HG02798 (cell line): ENCODE results near the gene MCAM.
A peak's percentile ranks its signal among the peaks of the same experiment; 100 is the strongest.

Source experiments
- ATAC-seq: cut with Tn5 transposase; IDR thresholded peaks from one replicate; pipeline ENCODE4 v1.9.1; 2021; ENCODE audit warnings: mild to moderate bottlenecking; ENCODE audit not compliant: unreplicated experiment, poor library complexity

MCAM gene

DNA sequence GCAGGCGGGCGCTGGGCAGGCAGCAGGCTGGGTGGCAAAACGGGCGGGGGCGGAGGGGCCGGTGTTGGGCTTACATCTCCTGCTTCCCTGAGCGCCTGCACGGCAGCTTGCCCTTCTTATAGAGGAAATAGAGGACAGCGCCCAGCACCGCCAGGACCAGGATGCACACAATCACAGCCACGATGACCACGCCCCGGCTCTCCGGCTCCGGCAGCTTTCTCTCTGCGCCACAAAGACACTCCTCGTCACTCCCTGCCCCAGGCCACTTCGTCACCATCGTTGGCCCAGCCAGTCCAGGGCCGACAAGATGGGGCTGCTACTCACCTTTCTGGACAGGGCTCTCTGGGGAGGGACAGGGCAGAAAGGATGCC is 6.3 kb downstream of the MCAM start:
- no peak for ATAC-seq

DNA sequence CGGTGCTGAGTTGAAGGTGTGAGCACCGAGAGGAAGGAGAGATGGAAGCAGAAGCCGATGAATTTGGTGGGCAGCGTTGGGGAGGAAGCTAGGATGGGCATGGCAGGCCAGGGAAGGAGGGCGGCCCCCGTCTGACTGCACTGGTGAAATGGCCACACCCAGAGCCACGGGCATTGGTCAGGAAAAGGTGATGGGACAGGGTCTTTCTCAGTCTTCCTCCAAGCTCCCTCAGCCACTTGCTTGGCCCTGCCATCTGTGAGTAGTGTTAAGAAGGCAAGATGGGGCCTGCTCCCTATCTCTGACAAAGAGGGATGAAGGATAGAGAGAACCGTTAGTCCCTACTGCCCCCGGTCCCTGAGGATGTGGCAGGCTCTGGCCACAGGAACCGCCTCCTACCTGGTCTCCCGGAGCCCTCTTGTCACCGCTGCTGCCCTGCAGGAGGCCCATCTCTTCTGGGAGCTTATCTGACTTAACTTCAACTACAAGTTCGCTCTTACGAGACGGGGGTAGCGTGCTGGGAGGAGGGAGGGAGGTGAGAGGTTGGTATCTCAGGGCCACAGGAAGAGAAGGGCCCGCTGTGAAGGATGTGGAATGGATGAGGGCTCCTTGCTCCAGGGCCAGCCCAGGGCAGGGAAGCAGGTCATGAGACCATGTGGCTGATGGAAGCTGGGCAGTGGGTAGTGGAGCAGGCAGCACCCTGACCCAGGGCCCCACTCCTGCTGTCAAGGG is 6.8 kb downstream of the MCAM start:
- ATAC-seq = no peak

DNA sequence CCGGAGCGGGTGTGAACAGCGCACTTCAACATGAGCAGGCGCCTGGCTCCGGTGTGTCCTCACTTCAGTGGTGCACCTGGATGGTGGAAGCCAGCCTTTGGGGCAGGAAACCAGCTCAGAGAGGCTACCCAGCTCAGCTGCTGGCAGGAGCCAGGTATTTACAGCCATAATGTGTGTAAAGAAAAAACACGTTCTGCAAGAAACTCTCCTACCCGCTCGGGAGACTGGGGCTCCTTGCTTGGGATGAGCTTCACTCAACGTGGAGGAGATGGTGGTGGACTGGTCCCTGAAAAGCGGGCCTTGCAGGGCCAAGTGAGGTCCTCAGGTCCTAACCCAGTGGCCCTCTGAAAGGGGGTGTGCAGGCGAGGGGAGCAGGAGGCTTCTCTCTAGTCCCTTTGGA is 7.5 kb downstream of the MCAM start:
- no peak for ATAC-seq

DNA sequence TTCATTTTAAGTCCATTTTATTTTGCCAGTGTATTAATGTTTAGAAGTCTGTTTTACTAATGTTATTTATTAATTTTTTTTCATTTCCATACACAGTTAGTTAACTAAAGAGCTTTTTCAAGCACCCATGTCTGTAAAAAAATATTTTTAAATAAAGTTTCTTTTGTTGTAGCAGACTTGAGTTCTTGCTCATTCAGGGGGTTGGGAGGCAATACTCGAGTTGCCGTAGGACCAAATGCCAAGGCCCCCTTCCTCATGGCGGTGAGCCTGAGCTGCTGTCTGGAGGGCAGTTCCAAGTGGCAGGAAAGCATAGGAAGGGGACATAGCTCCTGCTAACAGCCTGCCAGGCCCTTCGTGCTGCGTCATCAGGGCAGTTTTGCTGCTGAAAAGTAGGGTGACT is 9.0 kb downstream of the MCAM start:
- ATAC-seq = no peak

DNA sequence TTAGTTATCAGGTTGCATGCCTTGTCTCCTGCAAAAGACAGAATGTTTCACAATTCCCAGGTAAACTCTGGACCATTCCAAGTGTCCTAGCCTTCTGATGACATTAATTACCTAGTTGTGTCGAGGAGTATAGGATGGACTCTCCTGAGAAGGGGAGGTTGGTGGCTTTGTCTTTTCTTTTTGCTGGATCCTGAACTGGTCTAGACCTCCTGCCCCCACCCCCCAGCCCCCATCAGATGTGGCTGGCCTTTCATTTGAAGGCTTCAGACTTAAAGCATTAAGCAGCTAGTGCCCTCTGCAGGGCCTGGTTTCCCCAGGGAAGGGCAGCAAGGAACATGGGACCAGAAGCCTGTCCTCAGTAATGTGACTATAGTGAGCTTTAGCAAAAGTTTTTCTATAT is 9.7 kb downstream of the MCAM start:
- no peak for ATAC-seq

DNA sequence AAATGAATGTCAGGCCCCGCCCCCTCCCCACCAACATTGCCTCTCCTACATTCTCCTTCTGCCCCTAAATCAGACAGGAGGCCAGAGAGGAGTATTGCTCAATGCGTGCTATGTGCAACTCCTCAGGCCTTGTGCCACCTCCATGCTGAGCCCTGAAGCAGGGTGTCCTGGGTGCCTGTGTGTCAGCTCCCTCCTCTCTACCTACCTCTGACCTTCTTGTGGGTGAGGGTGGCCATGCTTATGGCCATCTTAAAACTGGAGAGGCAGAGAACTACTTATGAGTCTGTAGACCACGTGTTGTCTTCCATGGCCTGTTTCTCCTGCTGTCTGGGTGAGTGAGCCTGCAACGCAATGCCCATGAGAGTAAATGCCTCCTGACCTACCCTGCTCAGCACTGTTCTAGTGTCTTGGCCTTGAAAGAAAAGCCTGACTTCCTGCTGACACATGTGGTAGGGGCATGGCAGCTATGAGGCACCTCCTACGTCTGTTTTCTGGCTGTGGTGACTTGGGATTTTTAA is 10.5 kb downstream of the MCAM start:
- no peak for ATAC-seq

DNA sequence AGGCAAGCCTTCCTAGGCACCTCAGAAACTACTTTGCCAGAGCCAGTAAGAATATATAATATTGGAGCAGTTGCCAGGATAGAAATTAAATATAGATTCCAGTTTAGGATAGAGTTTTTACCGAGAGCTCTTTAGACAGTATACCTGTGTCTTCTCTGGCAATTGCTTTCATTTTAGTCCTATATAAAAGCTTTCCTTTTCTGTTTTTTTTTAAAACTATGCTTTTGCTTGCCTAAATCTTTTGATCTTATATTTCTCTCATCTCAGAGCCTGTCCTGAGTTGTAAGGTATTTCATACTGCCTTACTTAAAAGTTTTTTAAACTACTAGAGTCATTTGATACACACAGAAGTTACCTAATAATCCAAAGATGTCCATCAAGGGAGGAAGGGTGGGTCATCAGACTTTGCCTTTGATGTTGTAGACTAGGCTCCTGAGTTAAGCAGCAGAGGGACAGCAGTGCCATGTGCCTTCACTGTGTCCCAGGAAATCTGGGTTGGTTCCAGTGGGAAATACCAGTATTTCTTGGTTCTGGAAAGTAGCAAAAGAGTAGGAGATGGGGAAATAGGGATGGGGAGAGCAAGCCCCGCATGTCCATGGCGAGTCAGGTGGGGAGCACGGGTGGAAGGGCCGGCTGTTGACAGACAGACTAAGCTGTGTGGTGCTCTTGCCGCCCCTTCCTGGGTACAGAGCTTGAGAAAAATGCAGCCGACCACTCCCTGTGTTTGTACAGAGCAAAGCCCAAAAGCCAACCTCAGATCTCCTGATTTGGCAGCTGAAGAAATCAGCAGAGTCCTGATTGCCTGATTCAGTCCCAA is 11.2 kb downstream of the MCAM start:
- no peak for ATAC-seq

DNA sequence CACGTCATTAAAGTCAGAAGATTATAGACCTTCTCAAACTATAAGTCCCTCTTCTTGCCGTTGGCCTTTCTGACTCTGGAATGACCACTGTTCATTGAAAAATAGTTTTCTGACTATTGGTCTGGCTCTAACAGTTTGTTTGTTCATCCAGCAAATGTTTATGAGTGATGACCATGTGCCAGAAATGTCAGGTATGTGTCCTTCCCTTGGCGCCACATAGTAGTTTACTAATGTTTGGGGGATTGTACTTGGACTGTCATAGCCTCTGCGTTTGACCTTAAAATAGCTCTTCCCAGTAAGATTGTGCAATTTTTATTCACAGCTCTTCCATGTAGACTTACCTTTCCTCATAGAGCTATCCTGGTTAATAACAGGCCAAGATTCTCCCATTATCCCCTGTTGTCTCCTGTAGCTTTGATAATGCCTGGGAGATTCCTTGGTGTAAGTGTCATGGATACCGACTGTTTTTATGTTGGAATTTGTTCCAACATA is 13.7 kb downstream of the MCAM start:
- no peak for ATAC-seq

DNA sequence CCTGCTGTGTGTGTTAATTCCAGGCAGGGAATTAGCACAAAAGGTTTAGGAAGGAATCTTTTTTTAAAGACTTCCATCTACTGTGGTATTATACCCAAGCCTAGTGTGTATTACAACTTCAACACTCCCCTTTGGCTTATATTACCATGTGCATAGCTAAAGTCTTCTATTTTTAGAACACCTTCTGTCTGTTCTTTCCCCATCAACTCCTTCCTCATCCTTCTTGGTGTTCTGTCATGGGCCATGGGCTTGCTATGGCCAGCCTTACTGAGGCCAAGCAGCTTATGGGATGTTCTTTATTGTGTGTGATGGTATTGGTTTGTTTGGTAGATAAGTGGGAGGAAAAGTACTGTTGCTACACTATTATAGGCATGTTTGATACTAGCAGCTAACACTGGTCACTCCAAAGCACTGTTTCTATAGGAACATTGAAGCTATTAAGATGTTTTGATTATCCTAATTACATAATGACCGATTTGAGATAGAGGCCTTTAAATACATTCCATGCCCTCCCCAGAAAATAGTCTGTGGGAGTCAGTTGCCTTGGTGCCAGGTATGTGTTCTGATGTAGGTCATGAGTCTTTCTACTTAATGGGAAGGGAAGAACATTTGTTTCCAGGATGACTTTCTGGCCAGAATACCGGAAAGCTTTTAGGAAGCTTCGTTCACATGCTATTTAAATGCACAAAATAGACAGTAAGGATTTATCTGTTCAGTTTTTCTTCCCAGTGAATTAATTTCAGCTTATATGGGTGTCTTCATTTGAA is 16.5 kb downstream of the MCAM start:
- no peak for ATAC-seq

DNA sequence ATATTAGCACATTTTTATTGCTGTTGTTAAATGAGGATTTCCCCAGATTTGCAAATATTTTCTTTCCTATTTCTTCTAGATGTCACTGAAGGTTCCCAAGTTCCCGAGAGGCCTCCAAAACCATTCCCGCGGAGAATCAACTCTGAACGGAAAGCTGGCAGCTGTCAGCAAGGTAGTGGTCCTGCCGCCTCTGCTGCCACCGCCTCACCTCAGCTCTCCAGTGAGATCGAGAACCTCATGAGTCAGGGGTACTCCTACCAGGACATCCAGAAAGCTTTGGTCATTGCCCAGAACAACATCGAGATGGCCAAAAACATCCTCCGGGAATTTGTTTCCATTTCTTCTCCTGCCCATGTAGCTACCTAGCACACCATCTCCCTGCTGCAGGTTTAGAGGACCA is 17.5 kb downstream of the MCAM start:
- ATAC-seq = no peak

DNA sequence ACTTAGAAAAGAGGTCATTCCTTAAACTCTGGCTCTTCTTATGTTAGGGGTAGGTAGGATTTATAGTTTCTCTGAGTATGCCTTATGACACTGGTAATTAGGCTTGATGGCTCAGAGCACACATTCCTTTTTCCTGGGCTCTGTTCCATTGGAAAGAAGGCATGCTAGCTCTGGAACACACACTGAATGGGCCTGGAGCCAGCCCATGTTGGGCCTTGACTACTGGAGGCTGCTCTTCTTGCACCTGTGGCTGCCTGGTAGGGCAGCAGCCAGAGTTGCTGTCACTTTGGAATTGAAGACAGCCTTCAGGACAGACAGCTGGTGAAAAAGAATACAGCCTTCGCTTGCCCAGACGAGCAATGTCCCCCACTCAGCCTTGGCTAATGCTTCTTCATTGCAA is 18.2 kb downstream of the MCAM start:
- ATAC-seq = no peak

DNA sequence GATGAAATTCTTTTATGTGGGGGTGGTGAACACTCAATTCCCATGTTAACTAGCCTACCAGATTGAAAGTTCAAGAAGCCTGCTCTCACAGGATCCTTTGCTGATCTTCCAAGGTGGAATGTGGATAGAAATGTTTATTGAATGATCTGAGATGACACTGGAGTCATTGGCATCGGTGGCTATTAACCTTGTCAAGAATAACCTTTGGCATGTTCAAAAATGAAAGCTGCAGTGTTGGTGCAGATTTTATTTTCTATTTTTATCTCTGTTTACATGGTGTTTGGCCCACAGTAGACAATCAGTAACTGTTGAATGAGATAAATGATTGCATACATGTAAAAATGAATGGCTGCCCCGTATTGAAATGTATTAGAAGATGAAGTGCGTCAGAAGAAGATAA is 19.0 kb downstream of the MCAM start:
- ATAC-seq = no peak

DNA sequence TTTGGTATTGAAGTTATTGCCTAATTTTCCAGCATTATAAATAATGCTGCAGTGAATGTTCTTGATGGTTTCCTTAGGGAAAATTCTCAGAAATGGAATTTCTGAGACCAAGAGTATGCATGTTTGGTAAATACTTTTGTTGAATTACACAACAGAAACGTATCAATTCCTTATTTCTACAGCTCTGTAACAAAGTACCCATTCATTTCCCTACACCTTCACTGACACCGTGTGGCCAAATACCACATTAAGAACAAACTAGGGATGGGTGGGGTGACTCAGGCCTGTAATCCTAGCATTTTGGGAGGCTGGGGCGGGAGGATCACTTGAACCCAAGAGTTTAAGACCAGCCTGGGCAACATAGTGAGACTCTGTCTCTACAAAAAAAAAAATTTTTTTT is 21.8 kb downstream of the MCAM start:
- no peak for ATAC-seq

DNA sequence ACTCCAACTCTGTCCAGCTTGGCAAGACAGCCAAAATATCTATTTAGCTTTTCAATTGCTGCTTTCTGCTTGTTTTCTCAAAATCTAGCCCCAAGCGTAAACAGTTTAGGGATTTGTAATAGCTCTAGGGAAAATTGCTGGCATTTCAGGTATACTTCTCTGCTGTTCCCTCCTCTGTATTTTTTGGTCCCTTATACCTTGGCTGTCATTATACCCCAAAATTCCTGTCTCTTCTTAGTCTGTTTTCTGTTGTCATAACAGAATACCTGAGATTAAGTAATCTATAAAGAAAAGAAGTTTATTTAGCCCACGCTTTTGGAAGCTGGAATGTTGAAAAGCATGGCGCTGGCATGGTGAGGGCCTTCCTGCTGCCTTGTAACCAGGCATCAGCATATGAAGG is 23.5 kb downstream of the MCAM start:
- ATAC-seq = no peak

DNA sequence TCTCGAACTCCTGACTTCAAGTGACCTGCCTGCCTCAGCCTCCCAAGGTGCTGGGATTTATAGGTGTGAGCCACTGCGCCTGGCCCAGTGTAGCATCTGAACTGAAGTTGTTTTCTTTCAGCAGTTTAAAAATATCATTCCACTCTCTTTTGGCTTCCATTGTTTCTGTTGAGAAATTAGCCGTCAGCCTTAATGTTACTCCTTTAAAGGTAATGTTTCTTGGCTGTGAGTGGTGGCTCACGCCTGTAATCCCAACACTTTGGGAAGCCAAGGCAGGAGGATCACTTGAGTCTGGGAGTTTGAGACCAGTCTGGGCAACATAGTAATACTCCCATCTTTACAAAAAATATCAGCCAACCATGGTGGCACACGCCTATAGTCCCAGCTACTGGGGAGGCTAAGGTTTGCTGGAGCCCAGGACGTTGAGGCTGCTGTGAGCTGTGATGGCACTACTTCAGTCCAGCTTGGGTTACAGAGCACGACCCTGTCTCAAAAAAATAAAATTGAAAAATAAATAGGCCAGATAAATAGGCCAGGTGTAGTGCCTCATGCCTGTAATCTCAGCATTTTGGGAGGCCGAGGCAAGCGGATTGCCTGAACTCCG is 25.9 kb downstream of the MCAM start:
- ATAC-seq = no peak

DNA sequence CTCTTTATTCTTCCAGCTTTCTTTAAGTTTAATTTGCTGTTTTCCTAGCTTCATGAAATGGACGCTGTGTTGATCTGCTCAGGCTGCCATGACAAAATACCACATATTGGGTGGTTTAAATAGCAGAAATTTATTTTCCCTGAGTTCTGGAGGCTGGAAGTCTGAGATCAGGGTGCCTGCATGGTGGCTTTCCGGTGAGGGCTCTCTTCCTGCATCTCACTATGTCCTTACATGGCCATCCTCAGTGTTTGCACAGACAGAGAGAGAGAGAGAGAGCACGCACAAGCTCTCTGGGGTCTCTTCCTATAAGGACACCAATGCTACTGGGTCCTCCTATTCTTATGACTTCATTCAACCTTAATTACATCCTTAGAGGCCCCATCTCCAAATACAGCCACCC is 28.7 kb downstream of the MCAM start:
- ATAC-seq = no peak

DNA sequence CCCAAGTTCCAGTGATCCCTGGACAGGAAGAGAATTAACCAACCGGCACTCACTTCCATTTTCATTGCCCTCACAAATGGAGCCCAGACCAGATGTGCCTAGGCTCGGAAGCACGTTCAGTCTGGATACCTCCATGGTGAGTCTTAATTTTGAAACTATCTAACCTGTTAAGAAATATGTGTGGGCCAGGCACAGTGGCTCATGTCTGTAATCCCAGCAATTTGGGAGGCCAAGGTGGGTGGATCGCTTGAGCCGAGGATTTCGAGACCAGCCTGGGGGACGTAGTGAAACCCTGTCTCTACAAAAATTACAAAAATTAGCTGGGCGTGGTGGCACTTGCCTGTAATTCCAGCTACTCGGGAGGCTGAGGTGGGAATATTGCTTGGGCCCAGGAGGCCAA is 31.5 kb downstream of the MCAM start:
- no peak for ATAC-seq

DNA sequence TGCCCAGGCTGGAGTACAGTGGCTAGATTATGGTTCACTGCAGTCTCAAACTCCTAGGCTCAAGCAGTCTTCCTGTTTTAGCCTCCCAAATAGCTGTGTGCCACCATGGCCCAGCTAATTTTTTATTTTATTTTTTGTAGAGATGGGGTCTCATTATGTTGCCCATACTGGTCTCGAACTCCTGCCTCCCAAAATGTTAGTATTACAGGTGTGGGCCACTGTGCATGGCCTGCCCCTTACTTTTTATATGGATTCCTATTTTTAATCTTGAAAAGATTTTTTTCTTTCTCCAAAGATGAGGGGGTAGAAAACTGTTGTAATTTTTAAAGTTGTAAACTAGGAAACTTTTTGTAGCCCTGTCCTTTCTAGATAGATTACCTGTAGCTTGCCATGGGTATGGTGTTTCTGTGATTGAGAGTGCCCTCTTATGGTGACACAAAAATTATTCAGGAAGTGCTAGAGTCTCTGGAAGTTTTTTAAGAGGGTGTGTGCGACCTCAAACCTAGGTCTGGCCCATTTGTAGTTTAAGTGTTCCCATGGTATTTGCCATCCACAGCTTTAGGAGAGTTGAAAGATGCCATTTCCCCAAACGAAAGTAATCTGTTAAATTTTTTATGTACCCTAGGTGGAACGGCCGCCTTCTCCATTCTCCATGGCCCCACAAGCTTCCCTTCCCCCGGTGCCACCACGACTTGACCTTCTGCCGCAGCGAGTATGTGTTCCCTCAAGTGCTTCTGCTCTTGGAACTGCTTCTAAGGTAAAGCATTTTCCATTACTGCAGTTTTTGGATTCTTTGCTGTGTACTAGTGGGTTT is 32.4 kb downstream of the MCAM start:
- peak; percentile 55 for ATAC-seq

DNA sequence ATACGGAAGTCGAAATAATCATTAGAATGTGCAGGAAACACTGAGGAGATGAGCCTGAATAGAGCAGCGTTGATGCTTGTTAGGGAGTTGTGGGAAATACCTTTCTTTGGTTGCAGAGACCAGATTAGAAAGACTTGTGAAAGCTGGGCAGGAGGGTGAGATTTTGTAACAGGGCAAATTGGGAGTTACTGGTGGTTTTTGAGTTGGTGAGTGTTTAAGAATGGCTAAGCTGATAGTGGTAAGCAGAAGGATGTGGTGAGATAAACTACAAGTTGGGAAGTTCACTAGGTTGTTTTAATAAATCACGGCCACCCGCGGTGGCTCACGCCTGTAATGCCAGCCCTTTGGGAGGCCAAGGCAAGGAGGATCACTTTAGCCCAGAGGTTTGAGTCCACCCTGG is 34.4 kb downstream of the MCAM start:
- no peak for ATAC-seq

DNA sequence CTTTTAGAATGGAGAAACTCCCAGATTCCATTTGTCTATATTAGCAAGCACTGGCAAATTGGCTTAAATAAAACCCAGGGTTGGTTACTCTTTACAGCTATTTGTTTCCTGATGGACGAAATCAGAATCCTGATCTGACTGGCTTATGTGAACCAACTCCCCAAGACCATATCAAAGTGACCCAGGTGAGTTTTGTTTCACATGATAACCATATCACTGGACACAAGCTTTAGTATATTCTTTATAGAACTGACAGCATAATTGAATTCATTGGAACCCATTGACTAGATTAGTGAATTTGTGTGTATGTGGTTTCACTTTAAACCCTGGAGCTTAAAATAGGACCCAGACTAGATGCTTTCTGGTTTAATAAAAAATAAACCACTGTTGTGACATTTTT is 39.3 kb downstream of the MCAM start:
- ATAC-seq = no peak
